SJCRH30 (cell line): Measurements from ENCODE around the gene TMEM141. TPM values are rescaled to one million over a fixed set of nuclear protein-coding genes. Genes with fewer than 3 reads are reported as not detected.

Experiments used
- DNase-seq, 2 experiments: peaks; one replicate each; pipeline ENCODE4 v3.0.0-alpha.2; 2015 to 2020
- H3K27ac ChIP-seq: fragments of 250-450 bp; sonication (Bioruptor Pico); 2 replicates; pipeline ENCODE4 v1.5.1; 2020; ENCODE audit warnings: mild to moderate bottlenecking, moderate library complexity
- H3K27me3 ChIP-seq: fragments of 250-450 bp; sonication (Bioruptor Pico); 2 replicates; pipeline ENCODE4 v1.5.1; 2020; ENCODE audit warnings: mild to moderate bottlenecking, moderate library complexity
- H3K36me3 ChIP-seq: fragments of 250-450 bp; sonication (Bioruptor Pico); 2 replicates; pipeline ENCODE4 v1.5.1; 2020; ENCODE audit warnings: mild to moderate bottlenecking, moderate library complexity
- H3K4me1 ChIP-seq: fragments of 250-450 bp; sonication (Bioruptor Pico); 2 replicates; pipeline ENCODE4 v1.5.1; 2020; ENCODE audit warnings: mild to moderate bottlenecking, moderate library complexity
- H3K4me3 ChIP-seq: fragments of 250-450 bp; sonication (Bioruptor Pico); 2 replicates; pipeline ENCODE4 v1.5.1; 2020; ENCODE audit warnings: mild to moderate bottlenecking, moderate library complexity
- H3K9me3 ChIP-seq: fragments of 250-450 bp; sonication (Bioruptor Pico); replicated peaks from 2 replicates; pipeline ENCODE4 v1.5.1; 2020; ENCODE audit warnings: mild to moderate bottlenecking, moderate library complexity
- total RNA-seq: library from RNA; depleted of rRNA; stranded (reverse); fragments of >200 nt; shearing (Covaris generic); gene quantifications from 2 replicates; pipeline ENCODE4 v1.2.3, GENCODE V29; 2014

Gene TMEM141
- total RNA-seq, 1 experiment from 2014 or later: 17.3 TPM

DNA sequence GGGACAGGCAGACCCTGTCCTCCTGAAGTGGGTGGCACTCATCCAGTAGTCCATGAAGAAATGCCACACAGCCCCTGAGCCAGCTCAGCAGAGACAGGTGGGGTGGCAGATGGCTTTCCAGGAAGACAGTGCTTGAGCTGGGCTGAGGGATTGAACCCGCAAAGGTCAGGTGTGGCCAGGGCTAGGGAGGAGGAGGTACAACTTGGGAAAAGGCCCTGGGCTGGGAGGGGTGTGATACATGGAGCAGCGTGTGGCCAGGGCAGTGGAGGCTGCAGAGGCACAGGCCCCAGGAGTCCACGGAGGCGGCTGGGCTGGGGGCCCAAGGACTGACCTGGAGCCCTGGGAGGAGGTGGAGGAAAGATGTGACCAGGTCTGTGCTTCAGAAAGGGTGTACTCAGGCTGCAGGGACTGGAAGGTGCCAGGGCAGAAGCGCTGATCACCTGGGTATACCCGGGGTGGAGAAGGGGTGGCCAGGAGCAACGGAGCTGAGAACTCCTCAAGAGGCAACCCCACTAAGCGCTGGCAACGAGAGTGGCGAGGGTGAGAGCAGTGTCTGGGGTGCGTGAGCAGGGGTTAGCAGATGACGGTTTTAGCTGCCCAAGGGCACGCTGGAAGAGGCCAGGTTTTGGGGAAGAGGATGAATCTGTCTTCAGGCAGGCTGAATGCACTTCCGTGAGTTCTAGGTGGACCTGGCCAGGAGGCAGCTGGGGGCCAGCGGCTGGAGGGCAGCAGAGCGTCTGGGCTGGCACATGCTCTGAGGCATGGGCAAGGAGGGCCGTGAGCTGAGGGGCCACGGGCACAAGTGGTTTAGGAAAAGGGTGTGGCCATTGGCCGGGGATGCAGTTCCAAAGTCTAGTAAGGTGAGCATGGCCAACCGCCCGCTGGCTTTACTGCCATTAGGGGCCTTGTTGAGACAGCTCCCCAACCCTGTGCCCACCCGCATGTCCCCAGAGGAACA, 12.7 kb downstream of the TMEM141 start:
- Histone ChIP-seq H3K36me3 (no peaks in the 10 kb centered on the region), H3K4me1 (peaks cover 10% of the 10 kb centered on the region), H3K27ac (no peak overlapping the region), H3K9me3 (no peaks in the 10 kb centered on the region), H3K27me3 (peaks cover 18% of the 10 kb centered on the region), H3K4me3 (no peak overlapping the region)
- DNase-seq: no peak

DNA sequence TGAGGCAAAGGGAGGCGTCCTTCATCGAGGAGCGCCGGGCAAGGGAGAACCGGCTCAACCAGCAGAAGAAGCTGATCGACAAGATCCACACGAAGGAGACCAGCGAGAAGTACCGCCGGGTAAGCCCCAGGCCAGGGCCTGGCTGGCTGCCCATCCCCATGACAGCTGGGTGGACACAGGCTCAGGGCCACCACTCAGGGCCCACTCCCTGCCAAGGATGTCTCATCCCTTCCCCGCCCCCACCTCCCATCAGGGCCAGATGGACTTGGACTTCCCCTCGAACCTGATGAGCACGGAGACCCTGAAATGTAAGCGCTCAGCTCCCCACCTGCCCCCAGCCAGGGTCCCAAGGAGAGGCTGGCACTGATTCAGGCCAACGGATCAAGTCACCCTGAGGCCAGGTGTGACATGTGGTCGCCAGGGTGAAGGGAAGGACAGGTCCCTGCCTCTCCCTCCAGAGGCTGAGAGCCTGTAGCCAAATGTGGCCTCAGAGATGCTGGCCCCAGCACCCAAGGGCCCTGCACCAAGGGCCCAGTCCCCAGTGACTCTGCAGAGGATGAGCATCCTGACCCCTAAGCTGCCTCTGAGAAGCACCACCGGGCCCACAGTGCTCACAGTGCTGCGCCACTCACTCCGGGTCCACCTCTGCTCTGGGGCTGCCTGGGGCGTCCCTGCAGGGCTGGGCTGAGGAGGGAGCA, 13.5 kb downstream of the TMEM141 start:
- H3K4me3 ChIP-seq: no peak overlapping the region
- H3K27ac ChIP-seq: no peak overlapping the region
- peaks cover 15% of the 10 kb centered on the region for H3K4me1 ChIP-seq
- H3K27me3 ChIP-seq: peaks cover 10% of the 10 kb centered on the region; the same call in 1 of the 2 replicates
- peaks cover 3% of the 10 kb centered on the region for H3K36me3 ChIP-seq
- H3K9me3 ChIP-seq: no peaks in the 10 kb centered on the region
- DNase-seq: no peak

DNA sequence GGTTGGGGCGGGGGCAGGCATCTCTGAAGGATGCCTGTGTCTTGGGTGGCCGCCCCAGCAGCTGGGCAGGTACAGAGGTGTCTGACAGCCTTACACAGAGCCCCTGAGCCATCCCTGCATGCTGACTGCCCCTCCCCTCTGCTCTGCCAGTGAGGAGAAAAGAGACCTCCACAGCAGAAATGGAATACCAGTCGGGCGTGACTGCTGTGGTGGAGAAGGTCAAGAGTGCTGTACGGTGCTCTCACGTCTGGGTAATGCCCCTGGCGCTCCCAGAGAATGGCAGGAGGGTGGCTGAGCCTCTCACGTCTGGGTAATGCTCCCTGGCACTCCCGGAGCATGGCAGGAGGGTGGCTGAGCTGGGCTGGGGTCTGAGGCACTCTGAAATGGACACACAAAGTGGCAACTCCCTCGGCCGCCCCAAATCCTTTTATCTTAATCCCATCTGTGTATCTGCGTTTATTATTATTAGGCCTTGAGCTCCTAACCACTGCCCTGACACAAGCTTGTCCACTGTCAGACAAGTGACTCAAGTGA, 14.1 kb downstream of the TMEM141 start:
- Histone ChIP-seq H3K9me3 (no peaks in the 10 kb centered on the region), H3K36me3 (peaks cover 8% of the 10 kb centered on the region), H3K27ac (no peak overlapping the region), H3K27me3 (peaks cover 8% of the 10 kb centered on the region; the same call in 1 of the 2 replicates), H3K4me1 (peaks cover 11% of the 10 kb centered on the region), H3K4me3 (no peak overlapping the region)
- DNase-seq: no peak

DNA sequence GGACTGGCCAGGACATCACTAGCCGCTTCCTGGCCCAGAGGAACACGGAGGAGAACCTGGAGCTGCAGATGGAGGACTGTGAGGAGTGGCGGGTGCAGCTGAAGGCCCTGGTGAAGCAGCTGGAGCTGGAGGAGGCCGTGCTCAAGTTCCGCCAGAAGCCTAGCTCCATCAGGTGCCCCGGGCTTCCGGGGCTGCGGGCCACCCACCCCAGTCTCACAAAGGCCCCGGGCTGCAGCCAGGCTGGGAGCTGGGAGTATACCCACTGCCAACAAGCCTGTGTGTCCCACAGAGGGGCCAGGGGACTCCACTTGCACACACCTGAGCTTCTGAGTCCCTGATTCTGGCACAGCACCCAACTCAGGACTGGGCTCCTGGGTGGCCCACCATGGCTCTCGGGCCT, 14.9 kb downstream of the TMEM141 start:
- Histone ChIP-seq H3K36me3 (peaks cover 14% of the 10 kb centered on the region), H3K4me3 (no peak overlapping the region), H3K27ac (no peak overlapping the region), H3K9me3 (no peaks in the 10 kb centered on the region), H3K27me3 (0 out of 2 replicates have a peak, but pooled peaks cover 5% of the 10 kb centered on the region), H3K4me1 (peaks cover 6% of the 10 kb centered on the region)
- DNase-seq: no peak

DNA sequence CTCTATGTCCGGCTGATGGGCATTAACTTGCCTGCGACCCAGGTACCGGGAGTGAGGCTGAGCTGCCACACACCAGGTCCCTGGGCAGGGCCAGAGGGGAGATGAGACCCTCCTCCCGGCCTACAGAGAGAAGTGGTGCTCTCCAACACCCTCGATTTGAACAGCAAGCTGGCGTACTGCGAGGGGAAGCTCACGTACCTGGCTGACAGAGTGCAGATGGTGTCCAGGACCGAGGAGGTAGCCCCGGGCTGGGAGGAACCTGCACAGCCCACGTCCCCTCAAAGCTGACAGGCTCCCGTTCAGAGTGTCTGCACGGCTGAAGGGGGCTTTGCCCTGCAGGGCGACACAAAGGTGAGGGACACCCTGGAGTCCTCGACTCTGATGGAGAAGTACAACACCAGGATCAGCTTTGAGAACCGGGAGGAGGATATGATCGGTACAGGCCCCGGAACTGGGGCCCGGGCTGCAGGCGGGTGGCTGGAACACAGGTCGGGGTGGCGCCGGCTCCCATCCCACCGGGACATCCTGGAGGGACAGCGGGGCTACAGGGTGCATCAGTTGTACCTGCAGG, 15.6 kb downstream of the TMEM141 start:
- peaks cover 18% of the 10 kb centered on the region for H3K36me3 ChIP-seq
- H3K4me3 ChIP-seq: peak overlapping the region; percentile 97
- H3K4me1 ChIP-seq: peaks cover 6% of the 10 kb centered on the region
- H3K27ac ChIP-seq: no peak overlapping the region
- 0 out of 2 replicates have a peak, but pooled peaks cover 5% of the 10 kb centered on the region for H3K27me3 ChIP-seq
- DNase-seq: no peak
- no peaks in the 10 kb centered on the region for H3K9me3 ChIP-seq

DNA sequence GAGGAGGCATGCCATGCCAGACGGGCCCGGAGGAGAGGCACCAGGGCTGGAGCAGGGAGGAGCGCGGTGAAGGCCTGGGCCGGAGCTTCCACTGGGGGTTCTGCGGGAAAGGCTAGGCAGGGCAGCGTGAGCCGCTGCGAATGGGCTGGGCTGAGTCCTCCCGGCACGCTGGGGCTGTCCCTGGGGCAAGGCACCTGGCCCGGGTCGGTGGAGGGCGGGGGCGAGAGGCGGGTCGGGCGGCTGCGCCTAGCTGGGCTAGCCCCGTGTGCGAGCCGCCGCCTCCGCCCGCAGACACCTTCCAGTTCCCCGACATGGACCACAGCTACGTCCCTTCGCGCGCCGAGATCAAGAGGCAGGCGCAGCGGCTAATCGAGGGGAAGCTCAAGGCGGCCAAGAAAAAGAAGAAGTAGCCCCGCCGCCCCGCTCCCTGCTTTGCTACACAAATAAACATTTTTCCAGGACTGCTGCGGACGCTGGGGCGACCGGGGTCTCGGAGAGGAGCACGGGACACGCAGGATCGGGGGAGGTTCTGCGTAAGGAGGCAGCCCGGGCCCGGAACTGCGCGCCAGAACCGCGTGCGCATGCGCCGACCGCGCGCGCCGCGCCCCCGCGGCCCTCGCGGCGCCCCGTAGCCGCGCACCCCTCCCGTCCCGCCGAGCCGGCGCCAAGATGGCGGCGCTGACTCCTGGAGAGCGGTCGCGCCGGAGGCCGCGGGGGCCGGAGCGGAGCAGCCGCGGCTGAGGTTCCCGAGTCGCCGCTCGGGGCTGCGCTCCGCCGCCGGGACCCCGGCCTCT, 16.3 kb downstream of the TMEM141 start, which contains the start of gene RABL6:
Gene RABL6 (plus strand): TSS at position 668 of the 794 bp plus-strand sequence. CDS start 249 bp downstream, outside the sequence.
- Histone ChIP-seq H3K4me1 (peaks cover 6% of the 10 kb centered on the region), H3K36me3 (peaks cover 25% of the 10 kb centered on the region), H3K27me3 (no peaks in the 10 kb centered on the region), H3K9me3 (no peaks in the 10 kb centered on the region), H3K4me3 (peak within 1 kb of the TSS; percentile 97), H3K27ac (peak within 1 kb of the TSS; percentile 48; the same call in 1 of the 2 replicates)
- peak; percentile 76 to 84 for DNase-seq

DNA sequence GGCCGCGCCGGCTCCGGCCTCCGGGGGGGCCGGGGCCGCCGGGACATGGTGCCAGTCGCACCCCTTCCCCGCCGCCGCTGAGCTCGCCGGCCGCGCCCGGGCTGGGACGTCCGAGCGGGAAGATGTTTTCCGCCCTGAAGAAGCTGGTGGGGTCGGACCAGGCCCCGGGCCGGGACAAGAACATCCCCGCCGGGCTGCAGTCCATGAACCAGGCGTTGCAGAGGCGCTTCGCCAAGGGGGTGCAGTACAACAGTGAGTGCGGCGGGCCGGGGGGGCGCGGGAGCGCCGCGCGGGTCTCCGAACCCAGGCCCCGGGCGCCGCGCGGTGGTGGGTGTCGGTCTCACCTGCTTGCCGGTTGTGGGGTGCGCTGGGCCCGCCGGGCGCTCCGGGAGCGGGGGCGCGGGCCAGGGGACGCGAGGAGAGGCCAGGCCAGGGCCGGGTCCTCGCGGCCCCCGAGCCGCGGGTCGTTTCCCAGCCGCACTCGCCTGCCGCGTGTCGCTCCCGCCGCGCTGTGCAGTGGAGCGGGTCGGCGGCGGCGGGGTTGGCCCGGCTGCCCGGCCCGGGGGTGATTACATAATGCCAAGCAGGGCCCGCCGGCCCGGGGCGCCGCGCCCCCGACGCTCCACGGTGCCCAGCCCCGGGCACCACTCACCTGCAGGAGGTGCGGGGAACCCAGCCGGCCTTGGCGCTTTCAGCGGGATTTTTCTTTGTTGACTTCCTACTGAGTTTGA, 17.1 kb downstream of the TMEM141 start:
- H3K27ac ChIP-seq: peak overlapping the region; percentile 48; the same call in 1 of the 2 replicates
- peaks cover 32% of the 10 kb centered on the region for H3K36me3 ChIP-seq
- H3K4me1 ChIP-seq: peaks cover 6% of the 10 kb centered on the region
- no peaks in the 10 kb centered on the region for H3K9me3 ChIP-seq
- H3K4me3 ChIP-seq: peak overlapping the region; percentile 97
- H3K27me3 ChIP-seq: no peaks in the 10 kb centered on the region
- peak in 1 of 2 experiments; percentile 37 for DNase-seq

DNA sequence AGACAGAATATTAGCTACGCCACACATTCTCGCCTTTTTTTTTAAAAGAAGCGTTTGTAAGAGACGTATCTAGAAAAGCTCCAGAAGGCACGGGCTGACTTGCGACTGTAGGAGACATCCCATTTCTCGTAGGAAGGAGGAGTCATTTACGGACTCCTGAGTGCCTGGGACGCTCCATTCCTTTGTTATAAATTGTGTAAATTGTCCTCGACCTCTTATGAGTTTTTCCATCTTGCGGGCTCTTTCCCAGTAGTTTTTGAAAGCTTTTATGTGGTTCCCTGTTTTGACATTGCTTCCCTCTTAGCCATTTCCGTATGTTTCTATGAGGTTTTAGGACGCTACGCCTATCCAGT, 17.6 kb downstream of the TMEM141 start:
- Histone ChIP-seq H3K4me1 (peaks cover 6% of the 10 kb centered on the region), H3K36me3 (peaks cover 35% of the 10 kb centered on the region), H3K27ac (no peak overlapping the region), H3K9me3 (no peaks in the 10 kb centered on the region), H3K4me3 (peak overlapping the region; percentile 97), H3K27me3 (no peaks in the 10 kb centered on the region)
- no peak for DNase-seq

DNA sequence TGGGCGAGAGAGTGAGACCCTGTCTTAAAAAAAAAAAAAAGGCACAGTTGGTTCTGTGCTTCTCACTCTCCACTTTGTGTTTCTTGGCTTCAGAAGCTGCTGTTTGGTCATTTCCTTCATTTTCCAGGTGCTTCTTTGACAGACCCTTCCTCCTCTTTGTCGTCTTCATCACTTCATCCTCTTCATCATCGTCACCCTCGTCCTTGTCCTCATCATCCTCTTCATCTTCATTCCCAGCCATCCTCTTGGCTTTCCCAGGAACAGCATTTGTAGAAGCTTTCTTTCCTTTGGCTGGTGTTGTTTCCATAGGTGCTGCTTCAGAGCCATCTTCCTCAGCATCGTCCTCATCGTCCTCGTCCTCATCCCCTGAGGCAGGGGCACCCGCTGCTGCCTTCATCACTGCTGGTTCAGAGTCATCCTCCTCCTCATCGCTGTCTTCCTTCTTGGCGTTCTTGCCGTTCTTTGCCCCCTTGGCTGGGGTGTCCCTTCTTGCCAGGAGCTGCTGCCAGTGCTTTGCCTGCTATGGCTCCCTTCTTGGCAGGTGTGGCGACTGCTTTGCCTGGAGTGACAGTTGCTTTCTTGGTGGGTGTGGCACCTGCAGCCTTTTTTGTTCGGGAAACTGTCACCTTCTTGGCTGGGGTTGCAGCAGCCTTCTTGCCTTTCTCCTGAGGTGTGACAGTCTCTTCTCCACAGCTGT, 23.7 kb downstream of the TMEM141 start:
- Histone ChIP-seq H3K27ac (no peak overlapping the region), H3K4me1 (no peaks in the 10 kb centered on the region), H3K27me3 (no peaks in the 10 kb centered on the region), H3K36me3 (peaks cover 57% of the 10 kb centered on the region), H3K9me3 (no peaks in the 10 kb centered on the region), H3K4me3 (no peak overlapping the region)
- no peak for DNase-seq

DNA sequence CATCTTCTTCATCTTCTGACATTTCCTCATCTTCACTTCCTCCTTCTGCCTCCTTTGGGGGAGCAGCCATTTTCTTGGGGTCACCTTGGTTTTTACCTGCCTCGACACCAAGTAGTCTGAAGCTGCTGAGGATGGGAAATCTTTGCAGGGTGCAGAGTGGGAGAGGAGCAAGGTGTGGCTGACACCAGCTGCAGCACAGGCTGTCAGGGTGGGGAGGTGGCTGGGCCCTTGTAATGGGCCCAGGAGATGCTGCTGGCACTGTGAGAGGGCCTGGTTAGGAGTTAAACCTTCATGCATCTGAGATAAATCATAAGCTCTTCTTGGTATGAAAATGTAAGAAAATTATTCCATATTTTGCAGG, 24.3 kb downstream of the TMEM141 start:
- H3K27ac ChIP-seq: no peak overlapping the region
- peaks cover 54% of the 10 kb centered on the region for H3K36me3 ChIP-seq
- H3K4me3 ChIP-seq: no peak overlapping the region
- H3K4me1 ChIP-seq: no peaks in the 10 kb centered on the region
- H3K27me3 ChIP-seq: no peaks in the 10 kb centered on the region
- no peak for DNase-seq
- no peaks in the 10 kb centered on the region for H3K9me3 ChIP-seq

DNA sequence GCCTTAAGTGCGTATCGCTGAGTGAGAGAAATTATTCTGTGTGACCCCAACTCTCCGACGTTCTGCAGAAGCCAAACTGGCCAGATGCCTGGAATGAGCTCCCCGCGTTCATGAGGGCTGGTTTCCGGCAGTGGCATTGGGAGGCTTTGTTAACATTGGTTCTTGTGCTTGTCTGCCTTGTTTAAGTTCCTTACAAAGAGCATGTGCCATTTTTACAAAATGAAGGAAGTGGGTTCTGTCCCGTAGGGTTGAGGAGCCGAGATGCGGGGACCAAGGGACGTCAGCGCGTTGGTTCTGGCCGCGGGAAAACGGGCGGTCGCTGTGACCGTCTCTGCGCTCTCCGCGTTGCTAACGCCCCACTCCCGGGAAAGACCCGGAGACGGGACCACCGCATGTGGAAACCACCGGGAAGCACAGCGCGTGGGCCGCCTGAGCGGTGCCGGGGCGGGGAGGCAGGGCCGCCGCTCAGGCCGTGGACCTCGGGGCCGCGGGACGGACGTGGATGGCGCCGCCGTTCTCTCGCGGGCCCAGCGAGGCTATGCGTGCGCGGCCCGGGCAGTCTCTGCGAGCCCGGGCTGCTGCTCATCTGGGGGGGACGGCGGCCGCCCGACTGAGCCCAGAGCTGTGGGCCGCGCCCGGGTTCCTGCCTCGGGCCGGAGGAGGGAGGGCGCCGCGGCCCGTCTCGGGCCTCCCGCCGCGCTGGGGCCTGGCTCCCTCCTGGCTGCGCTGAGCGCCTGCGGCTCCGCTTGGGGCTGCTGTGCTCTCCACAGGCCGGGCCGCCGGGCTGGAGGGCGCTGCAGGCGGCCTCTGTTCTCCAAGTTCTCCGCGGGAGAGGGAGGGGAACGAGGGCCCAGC, 30.1 kb downstream of the TMEM141 start:
- Histone ChIP-seq H3K27me3 (no peaks in the 10 kb centered on the region), H3K36me3 (peaks cover 34% of the 10 kb centered on the region), H3K4me3 (no peak overlapping the region), H3K4me1 (peaks cover 14% of the 10 kb centered on the region), H3K9me3 (0 out of 2 replicates have a peak, but pooled peaks cover 3% of the 10 kb centered on the region), H3K27ac (no peak overlapping the region)
- DNase-seq: no peak

DNA sequence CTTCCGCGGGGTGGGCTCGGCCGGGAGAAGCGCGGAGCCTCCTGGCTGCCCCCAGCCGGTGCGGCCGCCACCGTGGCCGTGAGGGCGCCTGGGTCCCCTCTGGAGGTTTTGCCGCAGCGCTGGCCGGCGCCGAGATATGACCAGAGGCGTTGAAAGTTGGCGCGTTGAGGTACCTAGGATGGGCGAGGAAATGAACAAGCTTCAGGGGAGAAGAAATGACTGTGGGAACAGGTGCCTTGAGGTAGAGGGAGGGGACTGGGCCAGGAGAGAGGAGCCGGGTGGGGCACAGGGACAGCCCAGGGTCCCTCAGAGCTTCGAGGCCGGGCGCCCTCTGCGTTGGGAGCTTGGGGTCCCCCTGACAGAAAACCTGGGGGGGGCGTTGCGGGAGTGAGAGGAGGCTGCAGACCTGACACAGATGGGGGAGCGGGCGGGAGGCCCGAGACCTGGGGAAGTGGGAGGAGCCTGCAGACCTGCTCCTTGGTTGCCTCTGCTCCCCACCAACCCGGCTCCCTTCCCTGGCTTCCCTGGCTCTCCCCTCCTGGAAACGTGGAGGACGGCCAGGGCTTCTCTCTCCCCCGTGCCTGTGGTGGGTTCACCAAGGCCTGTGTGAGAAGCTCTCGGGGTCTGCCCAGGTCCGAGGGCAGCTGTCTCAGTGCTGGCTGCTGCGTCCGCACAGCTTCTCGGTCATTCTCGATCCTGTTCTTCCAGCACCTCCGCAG, 30.8 kb downstream of the TMEM141 start:
- Histone ChIP-seq H3K9me3 (0 out of 2 replicates have a peak, but pooled peaks cover 3% of the 10 kb centered on the region), H3K36me3 (peaks cover 31% of the 10 kb centered on the region), H3K4me3 (no peak overlapping the region), H3K27ac (no peak overlapping the region), H3K4me1 (peaks cover 14% of the 10 kb centered on the region), H3K27me3 (no peaks in the 10 kb centered on the region)
- no peak for DNase-seq
